GM12865 (cell line): Measurements from ENCODE around the gene RCAN1.

Experiments
- DNase-seq: peaks from one replicate; pipeline ENCODE4 v3.0.0; 2010; ENCODE audit warnings: low read depth
- H3K4me3 ChIP-seq: 2 replicates; pipeline ENCODE4 v1.5.1; 2011; ENCODE audit warnings: mild to moderate bottlenecking, low read depth, low read length, control low read depth
- CTCF ChIP-seq: IDR thresholded peaks from 2 replicates; pipeline ENCODE4 v1.5.1; 2011; ENCODE audit warnings: low read length, control low read depth, low read depth, inconsistent platforms; ENCODE audit not compliant: insufficient read depth; ENCODE audit errors: missing control alignments

RCAN1 gene

GRCh38 chr21:34543017-34543416, 71.9 kb downstream of the RCAN1 start:
- no peak for TF ChIP-seq CTCF
- DNase-seq = no peak
- no peak overlapping the region for H3K4me3 ChIP-seq

DNA sequence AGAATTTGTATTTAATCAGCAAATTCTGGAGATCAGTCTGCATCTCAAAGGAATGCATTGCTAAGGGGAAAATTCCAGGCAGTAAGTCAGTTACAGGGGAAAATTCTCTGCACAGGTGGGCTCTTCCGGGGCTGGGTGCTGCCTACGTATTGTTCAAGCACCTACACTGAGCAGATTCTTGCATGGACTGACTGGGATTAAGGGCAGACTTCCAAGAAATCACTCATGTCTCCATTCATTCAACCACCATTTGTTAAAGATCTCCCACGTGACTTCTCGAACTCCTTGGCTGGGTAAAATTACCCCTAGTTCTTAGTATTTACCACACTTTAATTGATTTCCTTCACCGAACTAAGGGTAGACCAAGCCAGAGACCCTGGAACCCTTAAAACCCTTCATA, 74.7 kb downstream of the RCAN1 start:
- DNase-seq = no peak
- TF ChIP-seq CTCF = no peak
- H3K4me3 ChIP-seq = no peak overlapping the region

DNA sequence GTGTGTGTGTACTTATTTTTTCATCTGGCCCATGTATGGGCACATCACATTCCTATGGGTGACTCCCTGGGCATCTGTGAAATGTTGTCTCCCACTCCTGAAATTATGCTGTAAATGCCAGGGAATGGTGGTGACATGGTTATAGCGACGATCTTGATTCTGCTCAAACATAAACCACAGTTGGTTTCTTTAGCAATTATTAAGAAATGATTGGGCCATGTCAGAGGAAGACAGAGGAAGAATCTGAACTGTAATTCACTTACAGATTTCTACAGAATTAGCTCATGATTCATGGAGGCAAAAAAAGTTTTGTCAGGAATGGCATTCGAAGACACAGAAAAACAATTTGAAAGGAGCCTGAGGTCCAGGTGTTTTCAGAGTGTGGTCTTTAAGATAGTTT, 77.1 kb downstream of the RCAN1 start:
- no peak overlapping the region for H3K4me3 ChIP-seq
- no peak for DNase-seq
- TF ChIP-seq CTCF = no peak

- no peak for TF ChIP-seq CTCF
- no peak for DNase-seq
- H3K4me3 ChIP-seq = no peak overlapping the region
These were observed 78.1 kb downstream of the RCAN1 start for GRCh38 chr21:34536820-34537219.

GRCh38 chr21:34536311-34536710, 78.6 kb downstream of the RCAN1 start:
- no peak overlapping the region for H3K4me3 ChIP-seq
- TF ChIP-seq CTCF = no peak
- DNase-seq = no peak

DNA sequence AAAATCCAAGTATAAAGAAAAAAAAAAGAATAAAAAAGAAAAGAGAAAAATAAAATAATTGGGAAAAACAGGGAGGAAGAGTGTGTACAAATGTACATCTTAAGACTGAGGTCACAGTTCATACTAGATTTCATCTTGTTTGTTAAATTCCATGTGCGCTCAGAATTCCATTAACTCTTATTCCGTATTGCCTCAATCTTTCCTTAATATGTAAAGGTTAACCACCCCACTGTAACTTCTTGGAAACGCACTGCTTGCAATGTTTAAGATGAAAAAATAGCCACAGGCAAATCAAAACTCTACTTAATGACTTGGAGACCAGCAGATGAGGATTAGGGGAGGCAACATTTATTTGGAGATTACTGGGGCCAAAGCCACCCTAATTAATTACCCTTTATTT, 79.0 kb downstream of the RCAN1 start:
- TF ChIP-seq CTCF = no peak
- no peak for DNase-seq
- no peak overlapping the region for H3K4me3 ChIP-seq

- DNase-seq = peak; percentile 66
- no peak overlapping the region for H3K4me3 ChIP-seq
- no peak for TF ChIP-seq CTCF
These were observed 80.4 kb downstream of the RCAN1 start for GRCh38 chr21:34534522-34534921.
